NCI-H748 treated with DMSO at 0.1 percent for 48 hours (cell line): ENCODE results near the gene SIGLEC14.
"Not testable (repeated sequence)": the region's sequence is repeated elsewhere in the genome, so short reads cannot be mapped to it uniquely, and the experiment has no call there.

Source experiments
- DNase-seq: peaks from one replicate; lab custom pipeline; 2025; lab: John Stamatoyannopoulos, UW

Gene SIGLEC14

GRCh38 chr19:51646730-51647129 is at the start of gene SIGLEC14:
Gene SIGLEC14 (minus strand): TSS chr19:51646825. CDS start chr19:51646759, 66 bp downstream.
- not testable (repeated sequence) for DNase-seq

- no peak for DNase-seq
Observed at GRCh38 chr19:51695702-51696315, 49.2 kb upstream of the SIGLEC14 start.

- no peak for DNase-seq
Observed at GRCh38 chr19:51695088-51695487, 48.5 kb upstream of the SIGLEC14 start.

GRCh38 chr19:51694318-51695085 is 47.9 kb upstream of the SIGLEC14 start:
- no peak for DNase-seq

- DNase-seq: no peak
Observed at GRCh38 chr19:51693819-51694218, 47.2 kb upstream of the SIGLEC14 start.

- no peak for DNase-seq
Observed at GRCh38 chr19:51693260-51693659, 46.6 kb upstream of the SIGLEC14 start, which contains the start of gene SPACA6. Gene SPACA6 (plus strand): TSS chr19:51693330. CDS start chr19:51693527, 197 bp downstream.

- no peak for DNase-seq
Observed at GRCh38 chr19:51692468-51692867, 45.8 kb upstream of the SIGLEC14 start.

- no peak for DNase-seq
Observed at GRCh38 chr19:51691584-51692428, 45.2 kb upstream of the SIGLEC14 start.

- DNase-seq: no peak
Observed at GRCh38 chr19:51691074-51691583, 44.5 kb upstream of the SIGLEC14 start.

- peak; percentile 37 for DNase-seq
Observed at GRCh38 chr19:51690454-51691073, 43.9 kb upstream of the SIGLEC14 start.

- no peak for DNase-seq
Observed at GRCh38 chr19:51689751-51690453, 43.3 kb upstream of the SIGLEC14 start.

- peak; percentile 87 for DNase-seq
Observed at GRCh38 chr19:51688671-51689571, 42.3 kb upstream of the SIGLEC14 start.

- DNase-seq: peak; percentile 47
Observed at GRCh38 chr19:51687791-51688670, 41.4 kb upstream of the SIGLEC14 start.

GRCh38 chr19:51686171-51686570 is 39.5 kb upstream of the SIGLEC14 start:
- DNase-seq: no peak

- DNase-seq: no peak
Observed at GRCh38 chr19:51681286-51681941, 34.8 kb upstream of the SIGLEC14 start.

- DNase-seq: no peak
Observed at GRCh38 chr19:51680474-51680873, 33.8 kb upstream of the SIGLEC14 start.

GRCh38 chr19:51676566-51677083 is 30.0 kb upstream of the SIGLEC14 start:
- no peak for DNase-seq

GRCh38 chr19:51675911-51676565 is 29.4 kb upstream of the SIGLEC14 start:
- DNase-seq: not testable (repeated sequence)
